Right cardiac atrium (tissue), 5 donors: ENCODE data around the gene OR4D9. TPM values are rescaled to one million over a fixed set of nuclear protein-coding genes. Genes with fewer than 3 reads are reported as not detected.
"Not testable (repeated sequence)": the region's sequence is repeated elsewhere in the genome, so short reads cannot be mapped to it uniquely, and the experiment has no call there.

ENCODE experiments used
- ATAC-seq, 2 donors: fragments of 200-7000 bp; cut with Tn5 transposase; one replicate each; pipeline versions ENCODE4 v1.8.0 to v1.9.1; 2020; ENCODE audit warnings: moderate library complexity in 2 of 2, mild to moderate bottlenecking in 1 of 2
- DNase-seq, 3 donors: peaks; one replicate each; pipeline ENCODE4 v3.0.0-alpha.2; 2020
- H3K27ac ChIP-seq: one replicate; pipeline ENCODE4 v1.5.1; 2013; ENCODE audit warnings: mild to moderate bottlenecking, low read length, control low read depth, moderate library complexity
- H3K27me3 ChIP-seq: one replicate; pipeline ENCODE4 v1.6.1; 2013; ENCODE audit not compliant: control insufficient read depth, insufficient read depth
- H3K4me1 ChIP-seq: one replicate; pipeline ENCODE4 v1.6.1; 2013; ENCODE audit warnings: low read length; ENCODE audit not compliant: control insufficient read depth, insufficient read depth
- H3K4me3 ChIP-seq: one replicate; pipeline ENCODE4 v1.5.1; 2013; ENCODE audit warnings: low read length, control low read depth
- H3K9me3 ChIP-seq: one replicate; pipeline ENCODE4 v1.6.1; 2013; ENCODE audit warnings: low read length; ENCODE audit not compliant: control insufficient read depth
- WGBS: extraction: QIAGEN DNeasy Blood & Tissue Kit; methylation state at CpG from one replicate; pipeline ENCODE4 v1.1.7; 2013; 5-methylcytosine and 5-hydroxymethylcytosine counted together
- intact Hi-C, 4 donors: fragments of 100-400 bp; cut with DNase I; formaldehyde crosslinking; loops; one replicate each; pipeline versions ENCODE4 v1.11.0 to v1.14.0; 2022 to 2023
- long read RNA-seq, 4 donors: library from polyadenylated mRNA; unstranded; transcript quantifications; one replicate each; pipeline ENCODE4 v2.0.0, GENCODE V29; 2020 to 2021
- polyA plus RNA-seq: library from polyadenylated mRNA; stranded (reverse); fragments of 200-250 nt; gene quantifications from one replicate; pipeline ENCODE4 v1.2.3, GENCODE V29; 2013
- total RNA-seq, 4 donors: library from RNA; stranded (reverse); fragmentation: NEBNext Ultra II Directional; extraction: Animal tissue kit (Norgen Biotek cat#: 25700); gene quantifications; one replicate each; pipeline ENCODE4 v1.2.1, GENCODE V29; 2021
- donor health status: healthy with polysubstance abuse.
- donor health status: DM: no; HTN: yes; CAD: no.
- donor health status: DM: no; HTN: no; CAD: no.
- donor health status: DM: no; HTN: yes; CAD: no; lungs with severe emphysema.
- donor health status: DM: yes; HTN: yes; CAD: no.

The OR4D9 gene
- total RNA-seq (not detected), polyA plus RNA-seq (not detected)
- long read RNA-seq, donor 1: 0 reads
- long read RNA-seq, donor 2: 0 reads
- long read RNA-seq, donor 3: 0 reads
- long read RNA-seq, donor 4: 0 reads

- 32% methylated on average over 2 of the region's 2 CpGs for WGBS
- H3K27me3 ChIP-seq: no peaks in the 10 kb centered on the region
- no peak within 1 kb of the TSS for H3K27ac ChIP-seq
- peak; percentile 72 to 97 for ATAC-seq
- DNase-seq: no peak
- H3K4me1 ChIP-seq: no peaks in the 10 kb centered on the region
- H3K9me3 ChIP-seq: no peaks in the 10 kb centered on the region
- intact Hi-C loops: no loop called here
- H3K4me3 ChIP-seq: no peak within 1 kb of the TSS
Measured at GRCh38 chr11:59510941-59511589, at the start of gene OR4D9. Gene OR4D9 (plus strand): TSS chr11:59511539. CDS start chr11:59514913, 3,374 bp downstream.

GRCh38 chr11:59463190-59463641 lies 48.1 kb upstream of the OR4D9 start:
- WGBS: 31% methylated on average over 5 of the region's 5 CpGs
- DNase-seq: no peak

GRCh38 chr11:59473015-59473414 lies 38.3 kb upstream of the OR4D9 start, which contains the start of gene OR4D10:
Gene OR4D10 (plus strand): TSS chr11:59473315. CDS start chr11:59477430, 4,115 bp downstream.
- Histone ChIP-seq H3K27me3 (no peaks in the 10 kb centered on the region), H3K9me3 (no peaks in the 10 kb centered on the region), H3K4me3 (no peak within 1 kb of the TSS), H3K27ac (no peak within 1 kb of the TSS), H3K4me1 (no peaks in the 10 kb centered on the region)
- intact Hi-C loops: no loop called here
- ATAC-seq (no peak), DNase-seq (no peak)

More at GRCh38 chr11:59463190-59463641, 48.1 kb upstream of the OR4D9 start:
- Histone ChIP-seq H3K27ac (no peak overlapping the region), H3K27me3 (no peaks in the 10 kb centered on the region), H3K9me3 (no peaks in the 10 kb centered on the region), H3K4me3 (no peak overlapping the region), H3K4me1 (no peaks in the 10 kb centered on the region)
- ATAC-seq: peak; percentile 41 to 87
- intact Hi-C loops: no loop called here

GRCh38 chr11:59475176-59475575 lies 36.2 kb upstream of the OR4D9 start:
- WGBS: 59% methylated on average over 9 of the region's 9 CpGs
- no peak for DNase-seq
- ATAC-seq: no peak
- Histone ChIP-seq H3K4me3 (no peak overlapping the region), H3K9me3 (no peaks in the 10 kb centered on the region), H3K4me1 (no peaks in the 10 kb centered on the region), H3K27me3 (no peaks in the 10 kb centered on the region), H3K27ac (no peak overlapping the region)
- intact Hi-C loops: no loop called here

- H3K9me3 ChIP-seq: no peaks in the 10 kb centered on the region
- intact Hi-C loops: no loop called here
- no peak overlapping the region for H3K27ac ChIP-seq
- no peak for DNase-seq
- ATAC-seq: no peak
- H3K4me3 ChIP-seq: no peak overlapping the region
- no peaks in the 10 kb centered on the region for H3K27me3 ChIP-seq
- H3K4me1 ChIP-seq: no peaks in the 10 kb centered on the region
Measured at GRCh38 chr11:59479906-59480305, 31.4 kb upstream of the OR4D9 start.

GRCh38 chr11:59480359-59480758 lies 31.0 kb upstream of the OR4D9 start:
- intact Hi-C loops: no loop called here
- H3K4me3 ChIP-seq: no peak overlapping the region
- no peak for DNase-seq
- no peak for ATAC-seq
- no peaks in the 10 kb centered on the region for H3K27me3 ChIP-seq
- WGBS: 86% methylated on average over 3 of the region's 3 CpGs
- no peaks in the 10 kb centered on the region for H3K4me1 ChIP-seq
- no peaks in the 10 kb centered on the region for H3K9me3 ChIP-seq
- H3K27ac ChIP-seq: no peak overlapping the region

GRCh38 chr11:59501931-59502330 lies 9.4 kb upstream of the OR4D9 start:
- Histone ChIP-seq H3K9me3 (no peaks in the 10 kb centered on the region), H3K4me3 (no peak overlapping the region), H3K27me3 (no peaks in the 10 kb centered on the region), H3K4me1 (no peaks in the 10 kb centered on the region), H3K27ac (no peak overlapping the region)
- ATAC-seq: no peak
- DNase-seq: no peak
- WGBS: 87% methylated on average over 1 of the region's 1 CpG
- intact Hi-C loops: no loop called here

- Histone ChIP-seq H3K27ac (no peak within 1 kb of the TSS), H3K27me3 (no peaks in the 10 kb centered on the region), H3K4me1 (no peaks in the 10 kb centered on the region), H3K4me3 (no peak within 1 kb of the TSS), H3K9me3 (no peaks in the 10 kb centered on the region)
- intact Hi-C loops: no loop called here
- DNase-seq (no peak), ATAC-seq (no peak)
Measured at GRCh38 chr11:59503276-59503675, 8.1 kb upstream of the OR4D9 start, which contains the start of gene OR4D11. Gene OR4D11 (plus strand): TSS chr11:59503576. CDS start chr11:59503576, 0 bp downstream.

- WGBS: 77% methylated on average over 1 of the region's 1 CpG
- Histone ChIP-seq H3K4me3 (no peak overlapping the region), H3K4me1 (no peaks in the 10 kb centered on the region), H3K27ac (no peak overlapping the region), H3K9me3 (no peaks in the 10 kb centered on the region), H3K27me3 (no peaks in the 10 kb centered on the region)
- intact Hi-C loops: no loop called here
- ATAC-seq (no peak), DNase-seq (no peak)
Measured at GRCh38 chr11:59511675-59512074, 336 bp downstream of the OR4D9 start.

GRCh38 chr11:59520139-59520538 lies 8.8 kb downstream of the OR4D9 start:
- H3K27ac ChIP-seq, H3K9me3 ChIP-seq, intact Hi-C loops, ATAC-seq, H3K4me1 ChIP-seq, DNase-seq, H3K27me3 ChIP-seq, H3K4me3 ChIP-seq: not testable (repeated sequence)
- WGBS: 40% methylated on average over 2 of the region's 2 CpGs

GRCh38 chr11:59520741-59521140 lies 9.4 kb downstream of the OR4D9 start:
- peak in 1 of 2 donors; percentile 46 for ATAC-seq
- intact Hi-C loops: no loop called here

More at GRCh38 chr11:59520741-59521140, 9.4 kb downstream of the OR4D9 start:
- no peaks in the 10 kb centered on the region for H3K27me3 ChIP-seq
- no peaks in the 10 kb centered on the region for H3K4me1 ChIP-seq
- no peak for DNase-seq
- no peak overlapping the region for H3K27ac ChIP-seq
- WGBS: 45% methylated on average over 5 of the region's 5 CpGs
- H3K9me3 ChIP-seq: no peaks in the 10 kb centered on the region
- H3K4me3 ChIP-seq: no peak overlapping the region
